AG09319 (cell line): Measurements from ENCODE around the gene E4F1.
"Not testable (repeated sequence)": the region's sequence is repeated elsewhere in the genome, so short reads cannot be mapped to it uniquely, and the experiment has no call there.

Source experiments
- DNase-seq: peaks from one replicate; pipeline ENCODE4 v3.0.0-alpha.2; 2010; ENCODE audit warnings: low read depth; ENCODE audit errors: extremely low read depth
- CTCF ChIP-seq: IDR thresholded peaks from 2 replicates; pipeline ENCODE4 v1.5.1; 2011; ENCODE audit warnings: low read depth, mild to moderate bottlenecking, inconsistent platforms, low read length, moderate library complexity

Gene E4F1

GRCh38 chr16:2237493-2238149, 14.2 kb downstream of the E4F1 start:
- no peak for TF ChIP-seq CTCF
- no peak for DNase-seq

GRCh38 chr16:2238150-2238837, 14.9 kb downstream of the E4F1 start:
- TF ChIP-seq CTCF = no peak
- no peak for DNase-seq

DNA sequence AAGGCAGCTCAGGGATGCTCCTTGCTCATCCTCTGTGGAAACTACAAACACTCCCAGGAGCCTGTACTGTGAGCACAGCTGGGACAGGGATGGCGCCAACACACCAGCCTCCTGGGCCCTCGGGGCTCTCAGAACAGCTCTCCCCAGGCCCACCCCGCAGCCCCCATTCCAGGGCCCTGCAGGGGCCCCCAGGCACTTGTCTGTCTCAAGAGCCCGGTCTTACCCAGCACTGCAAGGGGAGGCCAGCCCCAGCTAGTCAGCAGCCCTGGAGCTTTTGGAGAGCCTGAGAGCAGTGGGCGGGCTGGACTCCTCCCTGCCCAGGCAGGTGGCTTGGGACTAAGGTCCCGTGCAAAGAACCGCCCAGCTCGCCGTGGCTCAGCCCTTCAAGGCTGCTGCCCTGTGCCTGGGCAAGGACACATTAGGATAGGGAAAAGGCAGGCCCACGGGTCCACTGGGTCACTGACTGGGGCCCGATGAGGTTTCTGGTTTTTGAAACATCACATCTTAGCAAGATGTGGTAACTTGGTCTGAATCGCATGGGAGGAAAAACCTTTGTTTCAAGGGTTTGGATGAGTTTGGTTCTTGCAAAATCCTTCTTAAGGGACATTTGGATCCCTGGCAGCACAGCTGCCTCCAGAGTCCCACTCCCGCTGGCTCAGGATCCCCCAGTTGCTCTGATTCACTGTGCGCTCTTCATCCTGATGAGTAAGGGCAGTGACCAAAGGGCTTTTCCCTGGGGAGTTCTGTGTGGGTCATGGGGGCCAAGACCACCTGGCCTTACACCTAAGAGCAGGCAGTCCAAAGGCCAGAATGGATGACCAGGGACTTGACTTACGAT, 15.7 kb downstream of the E4F1 start:
- no peak for TF ChIP-seq CTCF
- DNase-seq = no peak

- not testable (repeated sequence) for DNase-seq
Measured at GRCh38 chr16:2240331-2240730, 16.9 kb downstream of the E4F1 start.

GRCh38 chr16:2242598-2242997, 19.2 kb downstream of the E4F1 start:
- DNase-seq = no peak
- TF ChIP-seq CTCF = no peak

DNA sequence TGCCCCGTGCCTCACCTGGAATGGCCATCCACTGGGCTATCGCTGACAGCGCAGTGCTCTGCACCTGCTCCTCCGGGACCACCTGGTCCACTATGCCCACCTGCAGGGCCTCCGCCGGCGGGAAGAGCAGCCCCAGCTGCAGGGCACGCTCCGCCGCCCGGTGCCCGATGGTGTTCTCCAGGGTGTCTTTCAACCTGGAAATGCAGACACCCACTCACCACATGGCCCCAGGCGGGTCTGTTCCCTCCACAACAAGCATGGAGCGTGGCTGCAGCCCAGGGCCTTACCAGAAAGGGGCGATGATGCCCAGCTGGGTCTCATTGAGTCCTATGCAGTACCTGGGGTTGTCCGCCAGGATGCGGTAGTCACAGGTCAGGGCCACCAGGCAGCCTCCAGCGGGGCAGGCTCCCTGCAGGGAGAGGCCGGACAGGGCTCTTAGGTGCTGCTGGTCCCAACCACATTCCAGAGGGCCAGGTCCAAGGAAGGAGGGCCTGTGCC, 19.7 kb downstream of the E4F1 start:
- no peak for TF ChIP-seq CTCF
- DNase-seq = no peak

DNA sequence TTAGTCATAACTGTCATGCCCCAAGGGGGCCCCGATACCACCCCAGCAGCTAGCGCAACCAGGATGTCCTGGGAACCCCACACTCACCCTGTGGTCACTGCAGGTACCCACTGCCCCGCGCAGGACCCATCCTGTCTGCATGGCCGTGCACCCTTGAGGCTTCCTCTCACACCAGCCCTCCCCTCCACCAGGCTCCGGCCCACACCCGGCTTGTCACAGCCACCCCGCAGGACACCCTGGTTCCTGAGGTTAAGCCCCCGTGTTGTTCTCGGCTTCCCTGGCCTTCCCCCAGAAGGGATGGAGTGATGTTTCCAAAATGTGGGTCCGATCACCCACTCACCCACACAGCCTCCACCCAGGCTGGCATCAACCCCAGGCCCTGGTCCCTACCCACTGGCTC, 20.4 kb downstream of the E4F1 start:
- TF ChIP-seq CTCF = no peak
- no peak for DNase-seq
